HG03354 (cell line): Measurements from ENCODE around the gene RECK.
"Not testable (repeated sequence)": the region's sequence is repeated elsewhere in the genome, so short reads cannot be mapped to it uniquely, and the experiment has no call there.

Source experiments
- ATAC-seq: cut with Tn5 transposase; IDR thresholded peaks from one replicate; pipeline ENCODE4 v1.9.1; 2021; ENCODE audit warnings: mild to moderate bottlenecking; ENCODE audit not compliant: unreplicated experiment, poor library complexity, severe bottlenecking

Gene RECK

GRCh38 chr9:36149197-36149596 lies 112.5 kb downstream of the RECK start:
- ATAC-seq: no peak

- ATAC-seq: no peak
Observed at GRCh38 chr9:36150574-36151315, 114.0 kb downstream of the RECK start.

DNA sequence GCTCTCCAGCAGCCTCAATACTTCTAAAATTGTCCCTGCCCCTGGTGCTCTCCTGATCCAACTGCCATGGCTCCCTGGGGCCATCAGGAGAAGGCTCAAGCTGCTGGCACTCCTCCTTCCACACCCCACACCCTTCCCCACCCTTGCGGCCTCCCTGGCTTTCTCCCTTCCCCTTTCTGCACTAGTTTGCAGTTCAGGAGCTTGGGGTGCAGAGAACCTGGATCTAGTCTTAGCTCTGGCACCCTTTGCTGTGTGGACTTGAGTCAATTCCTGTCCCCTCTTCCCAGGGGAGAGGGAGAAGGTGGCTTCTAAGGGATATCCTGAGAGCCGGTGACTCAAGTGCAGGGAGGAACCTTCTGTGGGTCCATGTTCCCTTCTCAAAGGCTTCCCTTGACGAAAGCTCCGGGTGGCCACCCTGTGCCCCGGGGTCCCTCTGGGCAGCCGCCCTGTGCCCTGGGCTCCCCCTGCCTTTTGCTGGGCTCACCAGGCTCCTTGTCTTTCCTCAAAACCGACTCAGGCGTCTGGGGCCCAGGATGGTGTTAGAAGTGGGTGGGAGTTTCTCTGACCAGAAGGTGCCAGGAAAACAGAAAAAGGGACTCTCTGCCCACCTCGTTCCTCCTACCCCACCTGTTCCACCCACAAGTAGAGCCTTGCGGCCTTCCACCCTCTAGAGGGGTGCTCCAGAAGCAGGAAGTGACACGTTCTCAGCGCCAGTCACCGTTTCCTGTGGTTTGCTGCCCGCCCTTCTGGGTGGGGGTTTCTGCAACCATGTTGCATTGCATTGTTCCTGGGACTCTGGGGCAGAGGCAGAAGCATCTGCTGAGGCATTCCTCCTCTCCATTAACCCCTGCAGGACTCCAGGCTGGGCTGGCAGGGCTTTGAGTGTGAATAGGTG lies 114.8 kb downstream of the RECK start:
- ATAC-seq: peak; percentile 90

GRCh38 chr9:36152741-36153438 lies 116.2 kb downstream of the RECK start:
- ATAC-seq: no peak

DNA sequence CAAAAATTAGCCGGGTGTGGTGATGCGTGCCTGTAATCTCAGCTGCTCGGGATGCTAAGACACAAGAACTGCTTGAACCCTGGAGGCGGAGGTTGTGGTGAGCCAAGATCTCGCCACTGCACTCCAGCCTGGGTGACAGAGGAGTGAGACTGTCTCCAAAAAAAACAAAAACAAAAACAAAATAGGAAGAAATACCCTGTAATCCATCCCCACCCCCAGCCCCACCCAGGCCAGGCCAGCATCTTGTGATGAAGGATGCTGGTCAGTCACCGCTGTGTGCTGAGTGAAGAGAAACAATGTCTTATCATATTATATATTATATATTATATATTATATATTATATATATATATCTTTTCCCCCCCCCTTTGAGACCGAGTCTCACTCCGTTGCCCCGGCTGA lies 117.0 kb downstream of the RECK start:
- ATAC-seq: no peak

- ATAC-seq: no peak
Observed at GRCh38 chr9:36154331-36154952, 117.7 kb downstream of the RECK start.

DNA sequence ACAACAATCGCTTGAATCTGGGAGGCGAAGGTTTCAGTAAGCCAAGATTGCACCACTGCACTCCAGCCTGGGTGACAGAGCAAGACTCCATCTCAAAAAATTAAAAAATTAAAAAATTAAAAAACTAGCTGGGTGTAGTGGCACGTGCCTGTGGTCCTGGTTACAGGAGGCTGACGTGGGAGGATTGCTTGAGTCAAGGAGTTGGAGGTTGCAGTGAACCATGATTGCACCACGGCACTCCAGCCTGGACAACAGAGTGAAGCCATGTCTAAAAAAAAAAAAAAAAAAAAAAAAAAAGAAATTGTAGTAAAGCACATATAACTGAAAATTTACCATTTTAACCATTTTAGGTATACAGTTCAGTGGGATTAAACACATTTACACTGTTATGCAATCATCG lies 119.4 kb downstream of the RECK start:
- ATAC-seq: no peak

DNA sequence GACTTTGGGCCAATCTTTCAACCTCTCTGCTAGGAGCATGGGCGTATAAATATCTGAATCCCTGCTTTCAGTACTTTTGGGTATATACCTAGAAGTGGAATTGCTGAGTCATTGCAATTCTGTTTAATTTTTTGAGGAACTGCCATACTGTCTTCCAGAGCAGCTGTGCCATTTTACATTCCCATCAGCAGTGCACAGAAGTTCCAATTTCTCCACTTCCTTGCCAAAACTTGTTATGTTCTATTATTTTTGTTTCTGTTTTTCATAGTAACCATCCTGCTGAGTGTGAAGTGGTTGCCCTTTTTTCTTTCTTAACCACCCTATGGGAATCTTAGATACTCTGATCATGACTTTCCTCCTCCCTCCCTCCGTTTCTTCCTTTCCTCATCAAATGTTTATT lies 121.4 kb downstream of the RECK start:
- no peak for ATAC-seq

- ATAC-seq: no peak
Observed at GRCh38 chr9:36158917-36159316, 122.2 kb downstream of the RECK start.

DNA sequence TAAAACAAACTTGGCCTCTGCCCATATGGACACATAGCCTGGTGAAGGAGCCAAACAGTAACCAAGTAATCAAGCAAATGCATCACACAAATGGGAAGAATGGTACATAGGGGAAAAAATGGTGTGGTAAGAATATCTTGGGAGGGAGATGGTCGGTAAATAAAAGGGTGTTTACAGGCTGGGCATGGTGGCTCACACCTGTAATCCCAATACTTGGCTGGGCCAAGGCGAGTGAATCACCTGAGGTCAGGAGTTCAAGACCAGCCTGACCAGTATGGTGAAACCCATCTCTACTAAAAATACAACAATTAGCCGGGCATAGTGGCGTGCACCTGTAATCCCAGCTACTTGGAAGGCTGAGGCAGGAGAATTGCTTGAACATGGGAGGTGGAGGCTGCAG lies 122.8 kb downstream of the RECK start:
- ATAC-seq: not testable (repeated sequence)

- ATAC-seq: not testable (repeated sequence)
Observed at GRCh38 chr9:36160126-36160525, 123.4 kb downstream of the RECK start.

DNA sequence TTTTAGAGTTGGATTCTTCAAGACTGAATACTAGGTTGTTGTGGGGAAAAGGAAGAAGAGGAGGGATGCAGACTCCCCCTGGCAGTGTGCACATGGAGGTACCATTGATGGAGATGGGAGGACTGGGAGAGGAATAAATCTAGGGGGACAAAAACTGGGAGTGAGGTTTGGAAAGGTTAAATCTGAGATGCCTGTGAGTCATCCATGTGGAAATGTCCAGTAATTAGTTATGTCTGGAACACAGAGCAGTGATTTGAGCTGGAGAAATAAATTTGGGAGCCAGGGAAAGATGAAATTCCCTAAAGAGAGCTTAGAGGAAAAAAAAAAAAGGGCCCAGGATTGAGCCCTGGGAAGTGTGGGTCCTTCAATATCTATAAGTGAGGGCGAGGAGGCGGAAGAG lies 124.5 kb downstream of the RECK start:
- ATAC-seq: no peak

DNA sequence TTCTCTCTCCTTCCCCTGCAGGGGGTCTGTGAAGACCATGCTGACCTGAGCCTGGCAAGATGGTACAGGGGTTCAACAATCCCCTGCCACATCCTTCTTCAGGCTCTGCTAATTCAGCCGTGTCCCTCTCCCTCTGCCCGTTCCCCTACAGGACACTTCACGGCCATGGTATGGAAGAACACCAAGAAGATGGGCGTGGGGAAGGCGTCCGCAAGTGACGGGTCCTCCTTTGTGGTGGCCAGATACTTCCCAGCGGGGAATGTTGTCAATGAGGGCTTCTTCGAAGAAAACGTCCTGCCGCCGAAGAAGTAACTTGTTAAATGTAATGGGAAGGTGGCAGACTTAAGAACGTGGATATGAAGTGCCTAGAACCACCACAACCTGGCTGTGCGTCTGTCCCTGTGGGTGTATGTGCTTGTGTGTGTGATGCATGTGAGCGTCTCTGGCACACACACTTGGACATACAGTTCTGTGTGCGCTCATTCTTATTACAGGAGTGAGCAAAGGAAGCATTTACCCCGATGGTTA lies 125.6 kb downstream of the RECK start:
- no peak for ATAC-seq

- ATAC-seq: no peak
Observed at GRCh38 chr9:36163049-36163785, 126.5 kb downstream of the RECK start.

DNA sequence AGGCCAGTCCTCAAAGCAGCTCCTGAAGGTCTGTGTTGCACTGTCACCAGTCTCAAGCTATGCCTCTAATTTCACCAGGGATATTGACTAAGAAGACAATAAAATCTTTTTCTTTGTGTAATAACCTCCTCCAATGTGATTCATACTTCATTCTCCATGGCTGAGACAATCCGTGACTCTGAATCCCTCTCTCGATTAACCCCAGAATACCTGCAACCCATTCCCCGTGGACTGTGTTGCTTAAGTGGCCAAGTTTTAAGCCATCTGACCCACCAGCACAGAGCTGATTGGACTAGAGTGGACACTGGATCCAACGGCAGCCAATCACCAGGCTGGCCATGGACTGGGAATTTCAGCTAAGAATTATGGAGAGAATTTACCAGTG lies 127.1 kb downstream of the RECK start:
- no peak for ATAC-seq

GRCh38 chr9:36164372-36164771 lies 127.7 kb downstream of the RECK start:
- no peak for ATAC-seq

DNA sequence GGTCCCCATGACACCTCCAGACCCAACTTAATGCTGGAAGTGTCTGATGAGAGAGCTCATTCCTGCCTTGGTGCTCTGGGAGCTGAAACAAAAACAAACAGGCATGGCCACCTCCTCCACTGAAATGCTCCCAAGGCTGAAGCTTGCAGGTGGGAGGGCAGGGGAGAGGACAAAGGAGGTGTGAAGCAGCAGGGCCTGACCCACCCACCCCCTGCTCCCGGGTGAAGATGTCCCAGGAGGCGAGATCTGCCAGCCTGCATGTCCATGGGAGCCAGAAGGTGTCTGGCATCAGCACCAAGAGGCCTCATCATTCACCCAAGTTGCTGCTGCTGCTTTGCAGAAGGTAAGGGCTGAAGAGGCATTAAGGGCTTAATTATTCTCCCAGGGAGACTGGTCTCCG lies 128.3 kb downstream of the RECK start:
- ATAC-seq: no peak

GRCh38 chr9:36165826-36166167 lies 129.1 kb downstream of the RECK start:
- ATAC-seq: peak; percentile 10

DNA sequence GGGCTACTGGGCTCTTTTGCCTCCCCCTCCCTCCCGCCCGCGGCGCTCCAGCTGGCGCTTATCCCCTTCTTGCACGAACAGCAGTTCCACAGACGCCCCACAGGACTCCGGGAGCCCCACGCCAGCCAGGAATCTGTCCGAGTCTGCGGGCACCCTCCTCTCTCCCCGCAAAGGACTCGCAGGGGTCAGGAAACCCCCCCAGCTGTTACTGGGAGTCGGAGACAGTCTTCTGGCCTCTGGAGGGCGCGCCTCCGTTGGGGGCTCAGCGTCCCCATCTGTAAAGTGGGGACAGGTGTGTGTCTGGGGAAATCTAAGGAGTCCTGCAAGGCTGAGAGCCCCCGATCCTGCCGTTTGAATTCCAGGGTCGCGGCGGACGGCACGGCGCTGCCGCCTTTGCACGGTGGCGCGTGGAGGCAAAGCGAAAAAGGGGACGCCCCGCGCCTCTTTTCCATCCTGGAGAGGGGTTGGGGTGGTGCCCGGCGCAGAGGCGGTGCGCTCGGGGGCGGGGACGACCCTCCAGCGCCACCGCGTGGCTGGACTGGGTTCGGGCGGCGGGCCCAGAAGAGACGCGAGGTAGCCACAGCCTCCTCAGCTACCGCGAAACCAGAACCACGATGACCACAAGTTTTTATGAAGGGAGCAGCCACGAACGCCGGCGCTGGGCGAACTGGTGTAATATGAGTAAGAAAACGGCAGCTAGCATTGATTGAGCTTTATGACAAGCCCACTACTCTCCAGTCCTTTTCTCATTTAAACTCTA lies 129.6 kb downstream of the RECK start:
- peak; percentile 94 for ATAC-seq
